C4-2B (cell line): ENCODE data around the gene CIAO3.

Experiments
- CTCF ChIP-seq: fragments of 450-650 bp; conservative IDR thresholded peaks from 2 replicates; pipeline ENCODE4 v1.5.1; 2017; ENCODE audit warnings: mild to moderate bottlenecking
- ZFX ChIP-seq: fragments of 450-650 bp; IDR thresholded peaks from 2 replicates; pipeline ENCODE4 v1.6.1; 2017

DNA sequence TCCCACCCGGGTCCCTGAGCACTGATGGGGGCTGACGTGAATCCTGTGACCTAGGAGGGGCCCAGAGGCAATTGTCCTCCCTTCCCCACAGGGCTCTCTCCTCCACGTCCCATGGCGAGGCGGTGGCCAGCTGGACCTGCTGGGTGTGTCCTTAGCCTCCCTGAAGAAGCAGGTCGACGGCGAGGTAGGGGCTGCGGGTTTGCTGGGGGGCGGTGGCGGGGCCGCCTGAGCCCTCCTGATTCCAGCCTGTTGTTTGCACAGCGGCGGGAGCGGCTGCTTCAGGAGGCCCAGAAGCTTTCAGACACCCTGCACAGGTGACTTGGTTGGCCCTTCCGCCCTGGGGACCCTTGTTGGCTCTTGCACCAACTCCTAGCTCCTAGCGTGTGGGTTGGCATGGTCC lies 49.3 kb upstream of the CIAO3 start:
- TF ChIP-seq CTCF (no peak), ZFX (no peak)
